B cell (primary cell): ENCODE data around the gene SLC6A12. TPM values are rescaled to one million over a fixed set of nuclear protein-coding genes. Genes with fewer than 3 reads are reported as not detected.

Source experiments
- ATAC-seq: fragments of 200-7000 bp; cut with Tn5 transposase; one replicate; pipeline ENCODE4 v1.10.0; 2021; ENCODE audit warnings: low read depth, mild to moderate bottlenecking, moderate number of reproducible peaks, moderate library complexity
- CTCF ChIA-PET: fragments of 350-600 bp; sonication (Branson Sonifier 250); formaldehyde crosslinking; loops from one replicate; lab custom pipeline; 2021; ENCODE audit warnings: antibody characterized with exemption, inconsistent platforms; lab: Charles Lee
- POLR2A ChIA-PET: fragments of 350-600 bp; sonication (Branson Sonifier 250); formaldehyde crosslinking; loops from one replicate; lab custom pipeline; 2021; ENCODE audit warnings: antibody characterized with exemption; lab: Charles Lee
- DNase-seq: peaks from one replicate; pipeline ENCODE4 v3.0.0; 2013
- H2AFZ ChIP-seq: 2 replicates; pipeline ENCODE4 v1.6.1; 2012; ENCODE audit warnings: mild to moderate bottlenecking, low read depth, low read length; ENCODE audit not compliant: insufficient read depth, poor library complexity, severe bottlenecking
- H3K27ac ChIP-seq, 2 donors: 1 replicate in 1 of 2; 2 replicates in 1 of 2; pipeline ENCODE4 v1.5.1; 2012 to 2013; ENCODE audit warnings: low read length in 2 of 2, mild to moderate bottlenecking in 2 of 2, moderate library complexity in 1 of 2
- H3K27me3 ChIP-seq, 4 experiments: fragments of 200-600 bp in 1 of 4; sonication (generic) in 1 of 4; replicated peaks in 1 of 4; 1 replicate in 2 of 4; 2 replicates in 2 of 4; pipeline versions ENCODE4 v1.6.1 to v1.7.0; 2013 to 2016; ENCODE audit warnings: low read length in 3 of 4, mild to moderate bottlenecking in 2 of 4, mixed read lengths in 1 of 4, moderate library complexity in 1 of 4; ENCODE audit not compliant: insufficient read depth in 4 of 4, control insufficient read depth in 3 of 4; ENCODE audit errors: control extremely low read depth in 1 of 4
- H3K36me3 ChIP-seq, 2 experiments: replicated peaks in 1 of 2; 1 replicate in 1 of 2; 2 replicates in 1 of 2; pipeline versions ENCODE4 v1.6.1 to v1.7.1; 2013; ENCODE audit warnings: low read length in 1 of 2; ENCODE audit not compliant: insufficient read depth in 2 of 2, control insufficient read depth in 1 of 2; ENCODE audit errors: control extremely low read depth in 1 of 2, extremely low read depth in 1 of 2
- H3K4me1 ChIP-seq, 2 donors: fragments of 200-600 bp in 1 of 2; sonication (generic) in 1 of 2; 1 replicate in 1 of 2; 2 replicates in 1 of 2; pipeline versions ENCODE4 v1.5.1 to v1.6.1; 2013 to 2017; ENCODE audit warnings: low read length in 2 of 2; ENCODE audit not compliant: control insufficient read depth in 2 of 2, insufficient read depth in 2 of 2
- H3K4me2 ChIP-seq: replicated peaks from 2 replicates; pipeline ENCODE3; 2012; ENCODE audit warnings: mild to moderate bottlenecking, low read depth, low read length; ENCODE audit not compliant: poor library complexity, severe bottlenecking
- H3K4me3 ChIP-seq, 5 experiments: fragments of 200-600 bp in 1 of 5; sonication (generic) in 1 of 5; 1 replicate in 3 of 5; 2 replicates in 2 of 5; pipeline versions ENCODE4 v1.5.1 to v1.7.0; 2011 to 2016; ENCODE audit warnings: low read length in 4 of 5, mild to moderate bottlenecking in 4 of 5, low read depth in 2 of 5, control low read depth in 1 of 5, moderate library complexity in 1 of 5; ENCODE audit not compliant: insufficient read depth in 1 of 5; ENCODE audit errors: control extremely low read depth in 1 of 5, extremely low read depth in 1 of 5
- H3K79me2 ChIP-seq: fragments of 200-600 bp; sonication (generic); one replicate; pipeline ENCODE4 v1.6.0; 2016; ENCODE audit warnings: low read length; ENCODE audit not compliant: control insufficient read depth, insufficient read depth
- H3K9ac ChIP-seq: fragments of 200-600 bp; sonication (generic); 2 replicates; pipeline ENCODE4 v1.6.1; 2017; ENCODE audit warnings: mild to moderate bottlenecking, low read length, moderate library complexity
- H3K9me3 ChIP-seq, 3 donors: one replicate each; pipeline versions ENCODE4 v1.6.1 to v1.7.1; 2013; ENCODE audit warnings: low read length in 2 of 3; ENCODE audit not compliant: control insufficient read depth in 2 of 3, insufficient read depth in 1 of 3; ENCODE audit errors: control extremely low read depth in 1 of 3
- H4K20me1 ChIP-seq: 2 replicates; pipeline ENCODE4 v1.6.0; 2012; ENCODE audit warnings: mild to moderate bottlenecking, low read length; ENCODE audit not compliant: insufficient read depth, control insufficient read depth, poor library complexity, severe bottlenecking
- H3K27ac Mint-ChIP-seq: one replicate; pipeline ENCODE4 v1.8.0; 2021; ENCODE audit warnings: mixed read lengths
- H3K27me3 Mint-ChIP-seq: one replicate; pipeline ENCODE4 v1.8.0; 2021; ENCODE audit warnings: mixed read lengths
- H3K4me1 Mint-ChIP-seq: one replicate; pipeline ENCODE4 v1.8.0; 2021; ENCODE audit warnings: mixed read lengths
- H3K4me3 Mint-ChIP-seq: one replicate; pipeline ENCODE4 v1.8.0; 2021; ENCODE audit warnings: mixed read lengths
- H3K9me3 Mint-ChIP-seq: one replicate; pipeline ENCODE4 v1.8.0; 2022; ENCODE audit warnings: mixed read lengths; ENCODE audit not compliant: insufficient read depth
- CTCF ChIP-seq: fragments of 200-600 bp; IDR thresholded peaks from one replicate; pipeline ENCODE4 v1.8.0; 2022; ENCODE audit warnings: antibody characterized with exemption, mild to moderate bottlenecking
- EZH2 ChIP-seq: IDR thresholded peaks from 2 replicates; pipeline ENCODE4 v1.6.1; 2012; ENCODE audit warnings: borderline replicate concordance, low read depth, mild to moderate bottlenecking, moderate library complexity, low read length; ENCODE audit not compliant: insufficient read depth, poor library complexity, severe bottlenecking
- WGBS: methylation state at CpG from one replicate; pipeline ENCODE4 v1.1.5; 2013; ENCODE audit warnings: missing lambda C conversion rate; ENCODE audit not compliant: insufficient coverage; 5-methylcytosine and 5-hydroxymethylcytosine counted together
- intact Hi-C: fragments of 100-400 bp; cut with micrococcal nuclease; formaldehyde crosslinking; loops from one replicate; pipeline ENCODE4 v1.10.0; 2022
- polyA plus RNA-seq: library from polyadenylated mRNA; depleted of rRNA; stranded (reverse); fragments of >200 nt; gene quantifications from 2 replicates; pipeline ENCODE4 v1.2.3, GENCODE V29; 2012
- total RNA-seq, 2 donors: library from RNA; stranded (reverse); fragments of 120-200 nt in 1 of 2; gene quantifications; 1 replicate in 1 of 2; 2 replicates in 1 of 2; pipeline versions ENCODE4 v1.2.3 to v1.2.4, GENCODE V29; 2013 to 2022

The SLC6A12 gene
- total and polyA plus RNA-seq, 2 donors (not counting 1 experiment from before 2014, with no cell fraction given), result 0.06 TPM; not detected in 1

- no peak overlapping the region for H3K4me2 ChIP-seq
- H3K79me2 ChIP-seq, result no peaks in the 10 kb centered on the region
- no peak overlapping the region for H3K27ac Mint-ChIP-seq
- CTCF ChIA-PET, result no interaction called here
- POLR2A ChIA-PET, result no interaction called here
- H3K27me3 Mint-ChIP-seq, result peaks cover 6% of the 10 kb centered on the region
- peaks cover 0 to 4% of the 10 kb centered on the region in 2 donors for H3K4me1 ChIP-seq
- H4K20me1 ChIP-seq, result no peaks in the 10 kb centered on the region
- H3K4me3 Mint-ChIP-seq, result no peak overlapping the region
- ATAC-seq (no peak), DNase-seq (no peak)
- peaks cover 4% of the 10 kb centered on the region for H3K4me1 Mint-ChIP-seq
- no peaks in the 10 kb centered on the region for H3K9me3 ChIP-seq
- H3K4me3 ChIP-seq, result no peak overlapping the region
- H3K27me3 ChIP-seq, result no peaks in the 10 kb centered on the region
- 77% methylated on average over 14 of the region's 18 CpGs for WGBS
- intact Hi-C loops, result no loop called here
- no peaks in the 10 kb centered on the region for H3K9me3 Mint-ChIP-seq
- no peak overlapping the region for H3K9ac ChIP-seq
- H2AFZ ChIP-seq, result no peak overlapping the region
- no peak for TF ChIP-seq EZH2
- no peak for TF ChIP-seq CTCF
- H3K27ac ChIP-seq, result no peak overlapping the region
- H3K36me3 ChIP-seq, result no peaks in the 10 kb centered on the region
Measured at GRCh38 chr12:148676-149416, 65.1 kb downstream of the SLC6A12 start.

GRCh38 chr12:147242-147641 lies 66.7 kb downstream of the SLC6A12 start:
- Histone ChIP-seq H2AFZ (no peak overlapping the region), H3K9me3 (no peaks in the 10 kb centered on the region), H4K20me1 (no peaks in the 10 kb centered on the region), H3K4me3 (no peak overlapping the region), H3K4me1 (peaks cover 0 to 4% of the 10 kb centered on the region in 2 donors), H3K9ac (no peak overlapping the region), H3K36me3 (no peaks in the 10 kb centered on the region), H3K79me2 (no peaks in the 10 kb centered on the region), H3K4me2 (no peak overlapping the region), H3K27ac (no peak overlapping the region), H3K27me3 (no peaks in the 10 kb centered on the region)
- Mint-ChIP-seq H3K27me3 (peaks cover 5% of the 10 kb centered on the region), H3K27ac (no peak overlapping the region), H3K9me3 (no peaks in the 10 kb centered on the region), H3K4me3 (no peak overlapping the region), H3K4me1 (peaks cover 4% of the 10 kb centered on the region)
- CTCF ChIA-PET, result no interaction called here
- intact Hi-C loops, result no loop called here
- no peak for TF ChIP-seq CTCF
- no peak for TF ChIP-seq EZH2
- DNase-seq, result no peak
- POLR2A ChIA-PET, result no interaction called here
- WGBS, result 90% methylated on average over 9 of the region's 9 CpGs
- ATAC-seq, result no peak
